HG02763 (cell line): Measurements from ENCODE around the gene KAZN.
"Not testable (repeated sequence)": the region's sequence is repeated elsewhere in the genome, so short reads cannot be mapped to it uniquely, and the experiment has no call there.

Experiments
- ATAC-seq: cut with Tn5 transposase; IDR thresholded peaks from one replicate; pipeline ENCODE4 v1.9.1; 2021; ENCODE audit warnings: mild to moderate bottlenecking, moderate library complexity; ENCODE audit not compliant: unreplicated experiment

The KAZN gene

GRCh38 chr1:15115542-15116330, 517.3 kb downstream of the KAZN start:
- no peak for ATAC-seq

- ATAC-seq: no peak
Measured at GRCh38 chr1:15116966-15117365, 518.5 kb downstream of the KAZN start.

- ATAC-seq: no peak
Measured at GRCh38 chr1:15117671-15118325, 519.3 kb downstream of the KAZN start.

GRCh38 chr1:15118579-15118978, 520.1 kb downstream of the KAZN start:
- ATAC-seq: no peak

- ATAC-seq: no peak
Measured at GRCh38 chr1:15120251-15120945, 521.9 kb downstream of the KAZN start.

- no peak for ATAC-seq
Measured at GRCh38 chr1:15122331-15122730, 523.8 kb downstream of the KAZN start.

- no peak for ATAC-seq
Measured at GRCh38 chr1:15123270-15123669, 524.8 kb downstream of the KAZN start.

- ATAC-seq: no peak
Measured at GRCh38 chr1:15123925-15124324, 525.4 kb downstream of the KAZN start.

GRCh38 chr1:15124362-15125100, 526.0 kb downstream of the KAZN start:
- no peak for ATAC-seq

- no peak for ATAC-seq
Measured at GRCh38 chr1:15125101-15125745, 526.7 kb downstream of the KAZN start.

- ATAC-seq: no peak
Measured at GRCh38 chr1:15128077-15128476, 529.6 kb downstream of the KAZN start.

GRCh38 chr1:15128520-15129313, 530.2 kb downstream of the KAZN start:
- ATAC-seq: peak; percentile 53

GRCh38 chr1:15129944-15130343, 531.5 kb downstream of the KAZN start:
- ATAC-seq: no peak

GRCh38 chr1:15130607-15131006, 532.1 kb downstream of the KAZN start:
- no peak for ATAC-seq

GRCh38 chr1:15132965-15133364, 534.5 kb downstream of the KAZN start:
- no peak for ATAC-seq

GRCh38 chr1:15134285-15134684, 535.8 kb downstream of the KAZN start:
- no peak for ATAC-seq

- ATAC-seq: not testable (repeated sequence)
Measured at GRCh38 chr1:15135604-15136003, 537.1 kb downstream of the KAZN start.

GRCh38 chr1:15137809-15138208, 539.3 kb downstream of the KAZN start:
- no peak for ATAC-seq

GRCh38 chr1:15139654-15140350, 541.3 kb downstream of the KAZN start:
- no peak for ATAC-seq
